ENCODE results near the gene CHRM5.

Gene CHRM5

GRCh38 chr15:34070003-34070402, 101.7 kb downstream of the CHRM5 start:
- no peak for TF ChIP-seq CTCF (IDR thresholded peaks at IDR 0.05)
- no peak overlapping the region for H3K9ac ChIP-seq
- H3K36me3 ChIP-seq (ENCODE audit: control insufficient read depth, insufficient read depth, low read length), result no peaks in the 10 kb centered on the region
- H3K27ac ChIP-seq, result no peak overlapping the region
- H3K79me2 ChIP-seq, result no peaks in the 10 kb centered on the region
- no peak overlapping the region for H2AFZ ChIP-seq
- H3K27me3 ChIP-seq (ENCODE audit: control insufficient read depth, insufficient read depth, low read length), result no peaks in the 10 kb centered on the region
- no peaks in the 10 kb centered on the region for H3K9me3 ChIP-seq (ENCODE audit: control insufficient read depth, low read length)
- no peak overlapping the region for H3K4me3 ChIP-seq (ENCODE audit: low read depth, low read length)
- H3K4me2 ChIP-seq (ENCODE audit: low read length), result no peak overlapping the region
- H3K4me1 ChIP-seq, result no peaks in the 10 kb centered on the region

GRCh38 chr15:34076785-34077184, 108.5 kb downstream of the CHRM5 start:
- Histone ChIP-seq H3K4me2 (ENCODE audit: low read length) (no peak overlapping the region), H3K79me2 (no peaks in the 10 kb centered on the region), H3K27ac (no peak overlapping the region), H3K9ac (no peak overlapping the region), H3K4me3 (ENCODE audit: low read depth, low read length) (no peak overlapping the region), H2AFZ (no peak overlapping the region), H3K4me1 (no peaks in the 10 kb centered on the region), H3K36me3 (ENCODE audit: control insufficient read depth, insufficient read depth, low read length) (no peaks in the 10 kb centered on the region), H3K9me3 (ENCODE audit: control insufficient read depth, low read length) (no peaks in the 10 kb centered on the region), H3K27me3 (ENCODE audit: control insufficient read depth, insufficient read depth, low read length) (no peaks in the 10 kb centered on the region)
- TF ChIP-seq CTCF (IDR thresholded peaks at IDR 0.05), result no peak

- H3K9ac ChIP-seq, result no peak overlapping the region
- H3K4me2 ChIP-seq (ENCODE audit: low read length), result no peak overlapping the region
- no peaks in the 10 kb centered on the region for H3K27me3 ChIP-seq (ENCODE audit: control insufficient read depth, insufficient read depth, low read length)
- H3K9me3 ChIP-seq (ENCODE audit: control insufficient read depth, low read length), result no peaks in the 10 kb centered on the region
- H3K4me1 ChIP-seq, result no peaks in the 10 kb centered on the region
- no peak overlapping the region for H3K27ac ChIP-seq
- no peaks in the 10 kb centered on the region for H3K79me2 ChIP-seq
- no peak overlapping the region for H3K4me3 ChIP-seq (ENCODE audit: low read depth, low read length)
- TF ChIP-seq CTCF (IDR thresholded peaks at IDR 0.05), result no peak
- H3K36me3 ChIP-seq (ENCODE audit: control insufficient read depth, insufficient read depth, low read length), result no peaks in the 10 kb centered on the region
- H2AFZ ChIP-seq, result no peak overlapping the region
Observed at GRCh38 chr15:34078900-34079299, 110.6 kb downstream of the CHRM5 start.

- H3K4me2 ChIP-seq (ENCODE audit: low read length), result no peak overlapping the region
- H3K27ac ChIP-seq, result no peak overlapping the region
- H3K27me3 ChIP-seq (ENCODE audit: control insufficient read depth, insufficient read depth, low read length), result no peaks in the 10 kb centered on the region
- H3K9ac ChIP-seq, result no peak overlapping the region
- H3K9me3 ChIP-seq (ENCODE audit: control insufficient read depth, low read length), result no peaks in the 10 kb centered on the region
- H3K79me2 ChIP-seq, result no peaks in the 10 kb centered on the region
- no peak overlapping the region for H3K4me3 ChIP-seq (ENCODE audit: low read depth, low read length)
- H2AFZ ChIP-seq, result no peak overlapping the region
- H3K4me1 ChIP-seq, result no peaks in the 10 kb centered on the region
- no peaks in the 10 kb centered on the region for H3K36me3 ChIP-seq (ENCODE audit: control insufficient read depth, insufficient read depth, low read length)
- TF ChIP-seq CTCF (IDR thresholded peaks at IDR 0.05), result no peak
Observed at GRCh38 chr15:34079904-34080303, 111.6 kb downstream of the CHRM5 start.

- Histone ChIP-seq H3K4me1 (no peaks in the 10 kb centered on the region), H3K4me3 (ENCODE audit: low read depth, low read length) (no peak overlapping the region), H3K79me2 (no peaks in the 10 kb centered on the region), H3K9me3 (ENCODE audit: control insufficient read depth, low read length) (no peaks in the 10 kb centered on the region), H3K4me2 (ENCODE audit: low read length) (no peak overlapping the region), H3K27ac (no peak overlapping the region), H3K36me3 (ENCODE audit: control insufficient read depth, insufficient read depth, low read length) (no peaks in the 10 kb centered on the region), H3K9ac (no peak overlapping the region), H2AFZ (no peak overlapping the region), H3K27me3 (ENCODE audit: control insufficient read depth, insufficient read depth, low read length) (no peaks in the 10 kb centered on the region)
- TF ChIP-seq CTCF (IDR thresholded peaks at IDR 0.05), result no peak
Observed at GRCh38 chr15:34084086-34084485, 115.8 kb downstream of the CHRM5 start.

Data from parathyroid adenoma (tissue), 2 donors.